Frontal cortex (tissue), 4 donors: Measurements from ENCODE around the gene LYL1. TPM values are rescaled to one million over a fixed set of nuclear protein-coding genes. Genes with fewer than 3 reads are reported as not detected.

Experiments
- DNase-seq, 2 donors: peaks; one replicate each; pipeline ENCODE4 v3.0.0; 2012; ENCODE audit warnings: low spot score in 2 of 2
- FAIRE-seq: peaks from 2 replicates; lab custom pipeline; 2012; peaks lifted over from hg19 to GRCh38; lab: Jason Lieb, UNC
- total RNA-seq: library from RNA; depleted of rRNA; stranded (reverse); fragments of >200 nt; gene quantifications from one replicate; pipeline ENCODE4 v1.2.3, GENCODE V29; 2014
- donor health status: control.
- donor health status: control.
- donor health status: control.

Gene LYL1
- total RNA-seq, 1 donor from 2014 or later: 2.9 TPM

DNA sequence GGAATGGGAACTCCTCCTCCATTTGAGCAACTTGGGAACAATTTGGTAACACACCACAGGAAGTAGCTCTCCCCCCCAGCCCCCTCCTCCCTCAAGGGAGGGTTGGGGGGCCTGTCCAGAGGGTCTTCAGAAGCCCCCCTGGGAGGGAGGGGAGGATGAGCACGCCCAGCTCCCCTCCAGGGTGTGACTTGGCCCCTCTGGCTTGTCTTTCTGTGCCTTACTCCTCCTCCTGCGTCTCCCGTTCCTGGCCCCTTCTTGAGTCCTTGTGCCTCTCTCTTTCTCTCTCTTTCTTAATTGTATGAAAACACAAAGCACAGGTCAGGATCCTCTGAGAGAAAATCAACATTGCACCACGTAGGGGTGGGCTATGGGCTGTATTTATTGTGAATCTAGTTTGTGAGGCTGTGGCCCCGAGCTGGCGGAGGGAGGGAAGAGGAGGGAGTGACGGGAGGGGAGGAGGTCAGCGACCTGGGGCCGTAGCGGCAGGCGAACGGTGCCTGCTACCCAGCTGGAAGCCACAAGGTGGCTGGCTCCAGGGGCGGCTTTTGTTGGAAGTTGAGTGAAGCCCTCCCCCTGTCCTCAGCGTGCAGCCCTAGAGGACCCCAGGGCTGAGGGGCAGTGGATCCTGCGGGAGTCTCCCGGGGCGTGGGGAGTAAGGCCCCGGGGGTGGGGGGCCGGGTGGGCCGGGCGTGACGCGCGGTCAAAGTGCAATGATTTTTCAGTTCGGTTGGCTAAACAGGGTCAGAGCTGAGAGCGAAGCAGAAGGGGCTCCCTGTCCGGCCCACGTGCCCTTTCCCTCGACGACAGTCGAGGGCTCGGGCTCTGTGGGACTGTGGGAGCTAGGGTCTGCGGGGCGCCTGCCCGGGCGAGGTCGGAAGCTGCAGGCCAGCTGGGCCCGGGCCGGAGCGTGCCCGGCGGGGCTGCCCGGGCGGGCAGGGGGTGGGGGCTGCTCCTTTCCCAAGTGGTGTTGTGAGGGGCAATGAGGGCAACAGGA is 6.4 kb downstream of the LYL1 start:
- DNase-seq: no peak
- FAIRE-seq: no peak

DNA sequence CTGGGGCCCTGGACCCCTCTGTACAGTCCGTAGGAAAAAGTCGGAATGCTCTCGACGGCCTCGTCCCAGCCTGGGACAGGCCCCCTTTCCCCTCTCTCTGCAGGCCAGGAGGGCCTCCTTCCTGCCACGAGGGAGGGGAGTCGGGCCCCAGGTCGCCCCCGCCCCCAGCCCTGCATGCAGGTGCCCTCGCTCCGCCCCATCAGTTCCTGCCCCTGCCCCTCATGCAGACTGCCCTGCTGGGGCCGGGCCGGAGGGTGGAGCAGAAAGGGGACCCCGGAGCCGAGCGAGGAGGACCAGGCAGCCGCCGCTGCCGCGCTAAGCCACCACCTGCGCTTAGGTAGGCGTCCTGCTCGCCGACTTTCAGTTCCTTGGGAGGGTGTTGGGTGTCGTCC is 7.3 kb downstream of the LYL1 start:
- FAIRE-seq: no peak
- DNase-seq: no peak

DNA sequence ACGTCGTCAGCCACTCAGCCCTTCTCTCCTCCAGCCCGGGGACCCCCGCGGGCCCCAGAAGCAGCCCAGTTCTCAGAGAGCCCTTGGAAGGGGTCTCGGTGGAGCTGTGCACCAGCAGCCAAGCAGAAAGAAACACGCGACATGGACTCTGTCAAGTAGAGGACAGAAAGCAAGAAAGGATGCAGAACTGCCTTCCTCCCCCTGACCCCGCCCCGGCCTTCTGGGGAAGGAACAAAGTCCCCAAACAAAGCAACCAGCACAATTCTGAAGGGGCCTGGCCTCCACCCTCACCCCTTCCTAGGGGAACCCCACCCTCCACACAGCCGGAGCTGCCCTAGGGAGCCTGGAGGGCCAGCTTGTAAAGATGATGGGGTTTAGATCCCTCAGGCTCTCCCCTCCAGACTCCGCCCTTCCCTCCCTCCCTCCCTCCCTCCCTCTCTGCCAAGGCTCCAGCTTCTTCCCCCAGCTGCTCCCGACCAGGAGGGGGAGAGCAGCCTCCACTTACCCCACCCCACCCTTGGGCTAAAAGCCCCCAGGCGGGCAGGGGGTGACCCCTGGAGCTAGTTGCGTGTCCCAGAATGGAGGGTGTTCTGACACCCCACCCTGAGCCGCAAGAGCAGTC is 7.8 kb downstream of the LYL1 start:
- FAIRE-seq (no peak), DNase-seq (peak in 1 of 2 donors; percentile 64)

DNA sequence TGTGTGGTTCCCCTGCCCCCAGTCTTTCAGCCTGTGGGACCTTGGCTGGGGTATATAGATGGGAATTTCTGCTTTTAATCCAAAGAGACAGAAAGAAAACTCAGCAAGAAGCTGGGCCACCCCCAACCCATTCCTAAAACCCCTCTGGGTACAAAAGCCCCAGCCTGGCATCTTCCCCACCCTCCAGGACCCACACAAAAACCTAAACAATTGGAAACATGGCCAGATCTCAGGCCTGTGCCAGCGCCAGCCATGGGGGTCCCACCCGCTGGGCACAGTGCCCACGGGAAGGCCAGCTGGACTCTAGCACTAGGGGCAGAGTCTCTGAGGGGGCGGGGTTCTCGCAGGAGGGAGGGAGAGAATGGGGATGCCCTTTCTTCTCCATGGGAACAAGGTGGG is 8.6 kb downstream of the LYL1 start:
- FAIRE-seq: no peak
- peak in 1 of 2 donors; percentile 62 for DNase-seq

DNA sequence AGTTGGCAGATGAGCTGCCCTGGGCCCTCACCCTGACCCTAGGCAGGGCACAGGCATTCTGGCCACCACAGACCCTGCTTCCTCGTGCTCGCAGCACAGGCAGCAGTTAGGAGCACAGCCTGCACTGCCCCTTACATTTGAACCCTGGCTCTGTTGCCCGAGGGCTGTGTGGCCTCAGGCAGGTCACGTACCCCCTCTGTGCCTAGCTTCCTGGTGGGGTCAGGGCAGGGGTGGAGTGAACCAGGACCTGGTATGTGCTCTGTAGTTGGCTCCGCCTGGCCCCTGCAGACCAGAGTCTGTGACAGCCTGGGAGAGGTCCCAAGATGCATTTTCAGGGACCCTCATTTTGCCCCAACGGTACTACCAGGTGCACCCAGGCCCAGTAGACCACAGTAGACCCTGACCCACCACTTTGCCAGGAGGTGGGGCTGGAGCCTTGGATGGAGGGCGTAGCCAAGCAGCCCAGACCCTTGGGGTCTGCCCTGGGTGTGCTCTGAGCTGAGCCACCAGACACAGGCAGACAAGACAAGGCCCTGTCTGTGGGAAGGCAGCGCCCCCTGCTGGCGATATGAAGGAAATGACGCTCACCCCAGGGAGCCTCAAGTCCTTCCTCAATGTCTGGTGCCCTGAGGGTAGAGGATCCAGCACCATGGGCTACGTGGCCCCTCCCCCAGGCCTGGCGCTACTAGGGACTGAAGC is 9.1 kb downstream of the LYL1 start:
- DNase-seq (peak; percentile 93 to 94), FAIRE-seq (no peak)

DNA sequence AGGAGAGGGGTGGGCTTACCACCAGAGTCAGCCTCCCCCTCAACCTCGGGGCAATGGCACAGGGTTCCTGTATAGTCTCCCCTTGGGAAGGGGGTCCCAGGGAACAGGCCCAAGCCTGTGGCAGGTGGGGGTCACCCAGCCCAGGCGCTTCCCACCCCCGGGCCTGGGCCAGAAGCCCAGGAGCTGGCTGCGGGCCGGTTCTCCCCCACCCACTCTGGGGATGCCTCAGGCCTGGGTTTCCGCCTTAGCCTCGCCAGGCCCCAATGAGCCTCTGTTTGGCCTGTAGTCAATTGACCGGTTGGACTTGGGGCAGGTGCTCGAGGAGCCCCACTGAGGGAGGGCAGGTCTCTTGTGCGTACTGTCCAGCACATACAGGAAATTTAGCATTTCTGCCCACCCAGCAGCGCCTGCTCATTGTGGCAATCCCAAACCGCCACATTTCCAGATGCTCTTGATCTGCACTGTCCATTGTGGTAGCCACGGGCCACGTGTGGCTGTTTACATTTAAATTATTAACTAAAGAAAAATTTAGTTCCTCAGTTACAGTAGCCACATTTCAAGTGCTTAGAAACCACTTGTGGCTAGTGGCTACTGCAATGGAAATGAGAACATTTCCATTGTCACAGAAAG is 9.9 kb downstream of the LYL1 start:
- DNase-seq (no peak), FAIRE-seq (no peak)

DNA sequence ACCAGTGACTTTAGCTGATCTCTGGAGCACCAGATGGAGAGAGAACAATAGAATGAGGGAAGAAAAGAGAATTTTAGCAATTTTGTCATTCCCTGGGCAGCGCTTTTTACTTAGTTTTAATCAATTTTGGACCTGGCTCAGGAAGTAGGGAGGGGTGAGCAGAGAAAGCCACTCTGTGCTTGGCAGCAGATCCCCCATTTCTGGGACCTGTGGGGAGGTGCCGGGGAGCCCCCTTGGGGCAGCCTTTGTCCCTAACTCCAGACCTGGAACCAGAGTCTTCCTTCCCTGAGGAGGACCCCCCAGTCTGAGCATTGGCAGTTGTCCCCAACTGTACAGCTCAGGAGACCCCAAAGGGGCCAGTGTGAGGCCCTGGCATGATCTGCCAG is 10.5 kb downstream of the LYL1 start:
- no peak for DNase-seq
- FAIRE-seq: no peak

DNA sequence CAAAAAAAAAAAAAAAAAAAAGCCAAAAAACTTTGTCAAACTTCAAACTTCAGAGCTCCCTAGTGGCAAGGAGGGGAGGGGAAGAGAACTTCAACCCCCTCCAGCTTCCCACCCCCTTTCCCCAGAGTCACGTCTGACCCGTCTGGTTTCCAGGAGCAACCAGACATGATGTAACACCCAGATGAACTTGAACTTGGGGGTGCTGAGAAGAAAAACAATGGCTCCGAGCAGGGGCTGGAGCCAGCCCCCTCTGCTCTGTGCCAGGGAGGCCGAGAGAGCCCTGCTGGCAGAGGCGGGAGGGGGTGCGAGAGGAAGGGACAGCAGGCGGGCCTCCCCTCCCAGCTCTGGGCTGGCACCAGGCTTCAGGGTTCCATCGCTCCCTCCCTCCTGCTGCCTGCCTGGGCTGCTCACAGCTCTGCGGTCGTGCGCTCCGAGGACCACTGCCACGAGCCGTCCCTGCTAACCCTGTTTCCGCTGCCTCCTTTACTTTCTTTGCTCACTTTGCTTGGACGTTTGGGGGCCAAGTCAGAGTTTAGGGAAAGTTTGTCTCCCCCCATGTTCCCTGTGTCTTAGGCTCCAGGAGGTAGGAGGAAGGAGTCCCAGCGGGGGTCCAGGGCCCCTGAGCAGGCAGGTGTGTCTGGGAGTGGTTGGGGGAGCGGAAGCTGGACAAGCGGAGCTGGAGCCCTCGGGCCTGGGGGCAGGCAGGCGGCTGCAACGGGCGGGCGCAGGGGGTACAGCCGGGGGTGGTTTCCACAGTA is 11.1 kb downstream of the LYL1 start:
- peak; percentile 74 to 85 for DNase-seq
- FAIRE-seq: no peak

DNA sequence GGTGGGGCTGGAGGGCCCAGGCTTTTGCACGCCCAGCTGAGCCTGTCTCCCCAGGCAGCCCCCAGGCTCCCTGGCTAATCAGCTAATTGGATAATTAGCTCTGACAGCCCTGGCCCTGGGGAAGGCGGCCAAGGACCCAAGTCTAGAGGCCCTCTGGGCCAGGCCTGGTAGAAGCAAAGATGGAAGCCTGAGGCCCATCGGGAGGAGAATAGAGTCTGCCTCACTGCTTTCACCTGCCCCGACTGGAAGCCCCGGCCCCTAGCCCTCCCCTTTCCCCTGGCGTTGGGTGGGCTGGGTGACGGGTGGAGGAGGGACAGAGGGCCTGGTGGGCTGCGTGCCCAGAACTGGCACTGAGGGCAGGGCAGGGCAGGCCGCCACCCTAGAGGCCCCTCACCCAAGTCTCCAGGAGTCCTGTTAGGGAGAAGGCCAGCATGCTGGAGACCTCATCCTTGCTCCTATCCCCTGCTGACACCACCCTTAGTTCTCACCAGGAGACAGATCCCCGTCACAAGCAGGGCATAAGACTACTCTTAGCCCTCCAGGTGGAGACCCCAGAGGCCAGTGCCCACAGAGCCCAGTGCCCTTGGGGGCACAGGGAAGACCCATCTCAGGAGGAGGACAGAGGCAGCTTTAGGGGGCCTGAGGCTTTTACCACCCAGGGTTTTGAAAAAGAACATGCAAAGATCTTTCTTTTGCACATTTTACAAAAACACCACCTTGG is 12.0 kb downstream of the LYL1 start:
- no peak for DNase-seq
- no peak for FAIRE-seq

DNA sequence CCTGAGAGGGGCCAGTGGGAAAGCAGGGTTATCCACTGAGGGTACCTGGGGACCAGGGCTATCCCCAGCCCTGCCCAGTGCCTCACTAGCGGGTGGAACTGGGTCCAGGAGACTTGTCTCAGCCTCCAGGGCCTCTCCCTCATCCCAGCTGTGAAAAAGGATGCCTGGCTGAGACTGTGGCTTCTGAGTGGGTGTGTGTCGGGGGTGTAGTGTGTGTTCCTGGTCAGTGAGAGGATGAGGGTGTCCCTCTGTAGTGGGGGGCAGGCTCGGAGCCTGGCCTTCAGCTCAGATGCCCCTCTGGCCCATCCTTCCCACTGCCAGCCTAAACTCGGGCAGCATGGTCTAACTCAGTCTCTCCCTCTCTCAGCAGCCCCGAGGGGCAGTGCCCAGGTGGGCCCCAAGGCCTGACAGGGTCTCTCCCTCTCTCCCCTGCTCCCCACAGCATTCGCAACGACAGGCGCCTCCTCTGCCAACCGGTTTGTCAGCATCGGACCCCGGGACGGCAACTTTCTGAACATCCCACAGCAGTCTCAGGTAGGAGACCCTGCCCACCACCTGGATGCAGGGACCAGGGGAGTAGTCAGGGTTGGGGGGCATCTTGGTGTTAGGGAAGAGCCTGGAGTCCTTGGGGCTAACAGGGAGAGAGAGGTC is 12.7 kb downstream of the LYL1 start:
- FAIRE-seq: no peak
- no peak for DNase-seq

DNA sequence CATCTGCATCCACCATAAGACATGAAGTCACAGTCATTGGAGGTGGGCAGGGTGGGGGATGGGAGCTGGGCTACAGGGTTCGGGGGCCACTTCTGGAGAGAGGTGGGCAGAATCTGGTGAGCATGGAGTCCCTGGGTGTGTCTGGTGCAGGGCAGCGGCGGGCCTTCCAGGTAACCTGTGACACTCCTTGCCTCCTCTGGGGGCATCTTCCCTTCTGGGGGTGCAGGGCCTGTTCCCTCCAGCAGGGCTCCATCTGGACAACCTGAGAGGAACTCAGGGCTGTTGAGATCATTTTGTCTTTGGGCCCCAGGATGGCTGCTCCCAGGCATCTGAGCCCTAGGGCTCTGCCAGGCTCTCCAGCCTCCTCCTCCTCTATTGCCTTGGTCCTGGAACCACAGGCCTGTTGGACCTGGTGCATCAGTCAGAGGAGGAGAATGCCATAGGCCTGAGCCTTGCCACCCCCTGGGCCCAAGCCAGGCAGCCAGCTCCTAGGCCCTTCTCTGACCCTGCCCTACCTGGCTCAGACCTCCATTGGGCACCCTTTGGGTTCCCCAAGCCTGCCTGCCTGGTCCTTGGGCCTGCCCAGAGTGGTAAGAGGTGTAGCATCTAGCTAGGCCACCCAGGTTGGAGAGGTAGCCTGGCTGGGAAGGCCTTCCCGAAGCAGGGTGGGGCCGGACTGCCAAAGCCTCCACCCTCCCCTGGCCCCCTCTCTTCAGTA is 13.4 kb downstream of the LYL1 start:
- DNase-seq (no peak), FAIRE-seq (no peak)

DNA sequence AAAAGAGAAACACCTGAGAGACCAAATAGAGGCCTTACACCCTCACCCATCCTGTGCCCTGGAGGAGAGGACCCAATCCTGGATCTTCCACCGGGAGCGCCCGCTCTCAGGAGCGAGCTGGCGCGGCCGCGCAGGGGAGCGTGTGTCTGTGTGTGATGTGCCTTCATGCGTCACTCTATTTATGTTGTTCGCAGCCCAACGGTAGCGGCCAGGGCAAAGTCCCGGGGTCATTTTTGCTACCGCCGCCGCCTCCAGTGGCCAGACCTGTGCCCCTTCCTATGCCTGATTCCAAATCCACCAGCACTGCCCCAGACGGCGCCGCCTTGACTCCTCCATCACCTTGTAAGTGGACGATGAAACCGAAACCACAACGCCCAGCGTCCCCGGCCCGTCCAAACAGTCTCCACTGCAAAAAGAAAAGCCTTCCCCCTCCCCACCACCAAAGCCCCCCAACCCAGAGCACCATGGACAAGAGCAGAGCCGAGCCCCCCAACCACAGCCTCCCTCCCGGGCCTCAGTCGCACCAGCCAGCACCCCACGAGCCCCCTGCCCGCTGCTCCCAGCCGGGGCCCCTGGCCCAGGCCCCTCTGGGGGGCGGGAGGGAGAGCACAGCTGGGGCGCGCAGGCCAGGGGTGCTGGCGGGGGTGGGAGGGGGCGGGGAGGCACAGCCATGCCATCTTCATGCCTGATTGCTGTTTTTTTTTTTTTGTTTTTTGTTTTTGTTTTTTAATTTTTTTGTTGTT is 14.7 kb downstream of the LYL1 start:
- no peak for FAIRE-seq

DNA sequence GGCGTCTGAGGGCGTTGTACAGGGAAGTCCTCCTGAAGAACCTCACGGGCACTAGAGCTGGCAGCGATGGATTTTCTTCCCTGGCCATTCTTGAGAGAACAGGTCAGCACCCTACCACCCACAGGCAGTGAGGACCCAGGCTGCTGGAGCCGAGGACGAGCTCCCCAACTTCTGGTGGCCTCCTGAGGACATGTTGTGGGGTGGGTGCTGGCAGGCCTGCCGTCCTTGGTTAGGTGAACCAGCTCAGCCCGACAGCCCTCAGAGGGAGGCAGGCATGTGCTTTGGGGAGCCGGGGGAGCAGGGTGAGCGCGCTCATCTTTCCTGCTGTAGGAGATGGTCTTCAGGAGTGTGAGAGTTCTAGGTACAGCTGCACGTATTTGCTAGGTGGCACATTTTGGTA is 15.4 kb downstream of the LYL1 start:
- FAIRE-seq (no peak), DNase-seq (no peak)

More for the DNA sequence above, 14.7 kb downstream of the LYL1 start:
- DNase-seq: no peak

DNA sequence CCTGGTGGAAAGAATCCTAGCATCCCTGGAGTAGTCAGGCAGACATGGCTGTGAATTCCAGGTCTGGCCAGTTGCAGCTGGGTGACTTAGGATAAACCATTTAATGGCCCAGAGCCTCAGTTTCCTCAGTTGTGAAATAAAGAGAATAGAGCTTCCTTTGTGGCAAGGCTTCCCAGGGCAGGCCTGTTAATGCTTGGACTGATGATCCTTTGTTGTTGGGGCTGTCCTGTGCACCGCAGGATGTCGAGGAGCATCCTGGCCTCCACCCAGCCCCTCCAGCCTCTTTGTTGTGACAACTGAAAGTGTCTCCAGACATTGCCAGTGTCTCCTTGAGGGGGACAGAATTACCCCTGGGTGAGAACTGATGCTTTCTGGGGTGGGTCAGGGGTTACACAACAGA is 16.3 kb downstream of the LYL1 start:
- FAIRE-seq (no peak), DNase-seq (no peak)

DNA sequence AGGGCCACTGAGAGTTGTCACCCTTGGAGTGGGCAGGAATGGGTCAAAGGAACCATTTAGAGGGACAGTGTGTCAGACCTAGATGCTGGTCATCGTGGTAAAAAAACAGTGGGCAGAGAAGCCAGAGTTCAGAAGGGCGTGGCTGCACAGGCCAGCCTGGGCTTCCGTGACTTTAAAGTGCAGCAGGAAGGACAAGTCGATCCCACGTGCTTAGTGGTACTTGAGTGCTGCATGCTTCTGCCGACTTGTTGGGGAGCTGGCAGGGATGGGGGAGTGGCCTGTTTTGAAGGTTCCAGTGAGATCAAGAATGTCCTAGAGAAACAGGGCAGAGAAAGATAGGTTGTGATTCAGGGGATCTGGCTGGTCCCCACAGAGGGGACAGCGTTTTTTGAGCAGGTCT is 17.0 kb downstream of the LYL1 start:
- DNase-seq (no peak), FAIRE-seq (no peak)

DNA sequence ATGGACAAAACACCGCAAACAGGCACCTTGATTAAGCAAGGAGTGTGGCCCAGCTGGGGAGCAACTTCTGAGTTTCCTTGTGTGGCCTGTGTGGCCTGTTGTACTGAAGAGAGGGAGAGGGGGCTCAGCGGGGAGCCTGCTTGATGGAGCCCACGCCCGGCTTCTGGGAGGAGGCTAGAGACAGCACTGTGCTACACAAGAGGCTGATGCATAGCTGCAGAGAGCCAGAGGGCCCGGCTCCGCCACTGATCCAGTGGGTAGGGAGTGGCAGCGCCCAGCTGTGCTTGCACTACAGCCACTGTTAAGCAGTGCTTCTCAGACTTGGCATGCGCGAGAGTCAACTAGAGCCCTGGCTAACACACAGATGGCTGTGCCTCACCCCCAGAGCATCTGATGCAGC is 19.0 kb downstream of the LYL1 start:
- FAIRE-seq (no peak), DNase-seq (no peak)

DNA sequence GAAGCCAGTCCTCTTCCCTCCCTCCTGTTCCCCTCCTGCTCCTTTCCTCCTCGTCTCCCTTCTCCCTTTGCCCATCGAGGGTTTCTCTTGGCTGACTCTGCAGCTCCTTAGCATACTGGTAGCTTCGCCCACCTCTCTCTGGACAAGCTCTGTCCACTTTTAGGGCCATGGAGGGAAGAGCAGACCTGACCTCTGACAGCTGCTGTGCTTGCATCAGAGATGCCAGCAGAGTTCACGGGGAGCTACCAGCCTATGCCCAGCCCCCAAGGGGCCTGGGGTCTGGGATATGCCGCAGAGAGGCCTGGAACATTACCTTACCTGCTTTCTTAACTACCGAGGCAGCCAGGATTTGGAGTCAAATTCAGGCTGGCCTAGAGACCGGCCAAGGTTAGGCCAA is 19.7 kb downstream of the LYL1 start:
- FAIRE-seq (no peak), DNase-seq (no peak)
